NCI-H1092 (cell line): ENCODE measurements around the gene COL4A2.
A peak's percentile ranks its signal among the peaks of the same experiment; 100 is the strongest.
"Not testable (repeated sequence)": the region's sequence is repeated elsewhere in the genome, so short reads cannot be mapped to it uniquely, and the experiment has no call there.

Experiments used
- DNase-seq: peaks from one replicate; lab custom pipeline; 2025; lab: John Stamatoyannopoulos, UW

The COL4A2 gene

GRCh38 chr13:110517505-110518225, 210.6 kb downstream of the COL4A2 start:
- DNase-seq, result no peak

- no peak for DNase-seq
These were observed 211.1 kb downstream of the COL4A2 start for GRCh38 chr13:110518226-110518525.

- DNase-seq, result no peak
These were observed 211.5 kb downstream of the COL4A2 start for GRCh38 chr13:110518571-110518970.

- no peak for DNase-seq
These were observed 212.0 kb downstream of the COL4A2 start for GRCh38 chr13:110519046-110519445.

- DNase-seq, result no peak
These were observed 212.4 kb downstream of the COL4A2 start for GRCh38 chr13:110519506-110519905.

- peak; percentile 25 for DNase-seq
These were observed 213.6 kb downstream of the COL4A2 start for GRCh38 chr13:110520431-110521295.

GRCh38 chr13:110521296-110521680, 214.2 kb downstream of the COL4A2 start:
- DNase-seq, result no peak

GRCh38 chr13:110521946-110522345, 214.9 kb downstream of the COL4A2 start:
- DNase-seq, result no peak

GRCh38 chr13:110522721-110523120, 215.6 kb downstream of the COL4A2 start:
- DNase-seq, result no peak

GRCh38 chr13:110523180-110523579, 216.1 kb downstream of the COL4A2 start:
- no peak for DNase-seq

- no peak for DNase-seq
These were observed 216.9 kb downstream of the COL4A2 start for GRCh38 chr13:110523838-110524540.

GRCh38 chr13:110524541-110525257, 217.6 kb downstream of the COL4A2 start:
- DNase-seq, result peak; percentile 40

- DNase-seq, result peak; percentile 37
These were observed 218.5 kb downstream of the COL4A2 start for GRCh38 chr13:110525328-110526319.

GRCh38 chr13:110528371-110528770, 221.3 kb downstream of the COL4A2 start:
- no peak for DNase-seq

- no peak for DNase-seq
These were observed 221.8 kb downstream of the COL4A2 start for GRCh38 chr13:110528911-110529310.

GRCh38 chr13:110529522-110530311, 222.6 kb downstream of the COL4A2 start:
- DNase-seq, result no peak

GRCh38 chr13:110531100-110531499, 224.0 kb downstream of the COL4A2 start:
- no peak for DNase-seq

- DNase-seq, result no peak
These were observed 224.6 kb downstream of the COL4A2 start for GRCh38 chr13:110531671-110532083.

GRCh38 chr13:110532258-110532657, 225.2 kb downstream of the COL4A2 start:
- DNase-seq, result not testable (repeated sequence)
